ENCODE results near the gene CRTC2. TPM values are rescaled to one million over a fixed set of nuclear protein-coding genes. Genes with fewer than 3 reads are reported as not detected.

CRTC2 gene
- total and polyA plus RNA-seq, 2 of the 4 experiments (the other 2 are of a cell fraction) = 2.7 to 20.1 TPM

- dilution Hi-C loops (cut with HindIII; ENCODE audit: low sequenced_read_pairs, unreplicated experiment) (no loop called here), intact Hi-C loops (cut with micrococcal nuclease) (no loop called here), in situ Hi-C loops (cut with MboI; ENCODE audit: low sequenced_read_pairs) (no loop called here)
- Histone ChIP-seq H3K4me2 (ENCODE audit: low read depth, low read length) (no peak overlapping the region), H3K18ac (ENCODE audit: low read depth, low read length) (no peak overlapping the region), H3K56ac (ENCODE audit: extremely low read depth, insufficient read depth, low read length) (no peak overlapping the region), H3K9me1 (ENCODE audit: insufficient read depth, low read length) (peaks cover 6% of the 10 kb centered on the region), H3K36me3 (ENCODE audit: control insufficient read depth, insufficient read depth, low read length) (peaks cover 62% of the 10 kb centered on the region), H2BK5ac (ENCODE audit: low read depth, low read length, poor library complexity, severe bottlenecking) (no peak overlapping the region), H3K9me3 (ENCODE audit: control insufficient read depth, insufficient read depth, low read length) (no peaks in the 10 kb centered on the region), H2AK9ac (replicated peaks; ENCODE audit: low read depth, low read length, poor library complexity) (no peak overlapping the region), H2AK5ac (ENCODE audit: low read depth, low read length) (no peak overlapping the region), H4K8ac (ENCODE audit: low read depth in 2 of 2, low read length in 2 of 2) (no peak overlapping the region), H3K27me3 (ENCODE audit: control insufficient read depth, insufficient read depth, low read length) (no peaks in the 10 kb centered on the region), H4K5ac (ENCODE audit: low read depth, low read length) (no peak overlapping the region), H2BK15ac (ENCODE audit: low read depth, low read length) (no peak overlapping the region), H3K23ac (ENCODE audit: low read depth, low read length) (no peak overlapping the region), H4K91ac (ENCODE audit: insufficient read depth, low read depth, low read length) (no peak overlapping the region), H2BK120ac (ENCODE audit: low read depth, low read length) (no peak overlapping the region), H3K4me1 (ENCODE audit: control insufficient read depth, insufficient read depth, low read length) (peaks cover 7% of the 10 kb centered on the region), H3K79me1 (ENCODE audit: low read depth in 1 of 2, low read length in 2 of 2) (peaks cover 0 to 4% of the 10 kb centered on the region in 2 experiments; a peak in 2 of 4 replicates), H2BK20ac (ENCODE audit: low read depth, low read length) (no peak overlapping the region), H3K4me3 (ENCODE audit: insufficient read depth, low read depth, low read length) (no peak overlapping the region), H3K27ac (ENCODE audit: insufficient read depth, low read length) (no peak overlapping the region), H3K14ac (replicated peaks; ENCODE audit: low read depth, low read length) (no peak overlapping the region), H3K4ac (ENCODE audit: low read depth, low read length) (no peak overlapping the region), H2AFZ (replicated peaks; ENCODE audit: low read length, poor library complexity) (no peak overlapping the region), H4K20me1 (ENCODE audit: insufficient read depth, low read length) (peaks cover 6% of the 10 kb centered on the region; the same call in 1 of the 2 replicates), H3K9ac (ENCODE audit: low read depth, low read length) (no peak overlapping the region)
- ChIA-PET POLR2A (ENCODE audit: unreplicated experiment) (no interaction called here), CTCF (no interaction called here)
- ATAC-seq (ENCODE audit: low read depth) (no peak), DNase-seq (no peak)
- BruUV-seq (replicated peaks) = no TSS peak
- TF ChIP-seq RFX5 (IDR thresholded peaks at IDR 0.05; ENCODE audit: low read depth, low read length) (no peak), CHD1 (IDR thresholded peaks at IDR 0.05; ENCODE audit: low read depth, low read length) (no peak), MXI1 (IDR thresholded peaks at IDR 0.05; ENCODE audit: borderline replicate concordance, low read depth, low read length) (no peak), SMC3 (IDR thresholded peaks at IDR 0.05; ENCODE audit: low read depth, low read length) (no peak), MAZ (IDR thresholded peaks at IDR 0.05; ENCODE audit: borderline replicate concordance, low read depth, low read length) (no peak), CEBPB (IDR thresholded peaks at IDR 0.05; ENCODE audit: low read depth, low read length) (no peak), MAFK (IDR thresholded peaks at IDR 0.05; ENCODE audit: low read depth, low read length) (no peak), ELK1 (IDR thresholded peaks at IDR 0.05; ENCODE audit: borderline replicate concordance, low read depth, low read length) (no peak)
- WGBS, 2 experiments (ENCODE audit: extremely low coverage in 2 of 2, insufficient read length in 1 of 2) = 80% methylated on average over 2 of the region's 14 CpGs; no CpG with 5 or more reads in 1 of the 2 experiments
These were observed 25.0 kb downstream of the CRTC2 start for GRCh38 chr1:153933430-153933829.

Data from IMR-90 (cell line).